HepG2 (cell line): Measurements from ENCODE around the gene CAPRIN2.

Source experiments
- CEBPB ChIP-seq: IDR thresholded peaks from 2 replicates; pipeline ENCODE4 v1.6.1; 2011; ENCODE audit warnings: low read depth, low read length, improper control_type of control experiment, borderline replicate concordance
- ELF1 ChIP-seq: sonication (generic); formaldehyde crosslinking; IDR thresholded peaks from 2 replicates; pipeline ENCODE4 v1.4.0; 2020; ENCODE audit warnings: missing genetic modification reagents
- EP300 ChIP-seq, 3 experiments: sonication (generic) in 1 of 3; formaldehyde crosslinking in 1 of 3; IDR thresholded peaks; 2 replicates each; pipeline versions ENCODE4 v1.5.1 to v1.6.1; 2011 to 2020; ENCODE audit warnings: low read depth in 2 of 3, low read length in 2 of 3, borderline replicate concordance in 1 of 3, improper control_type of control experiment in 1 of 3, mild to moderate bottlenecking in 1 of 3, missing genetic modification reagents in 1 of 3, moderate library complexity in 1 of 3
- FOXJ3 ChIP-seq: sonication (generic); formaldehyde crosslinking; IDR thresholded peaks from 2 replicates; pipeline ENCODE4 v1.4.0; 2020; ENCODE audit warnings: missing genetic modification reagents, mild to moderate bottlenecking, borderline replicate concordance
- GTF2F1 ChIP-seq: fragments of 150-350 bp; IDR thresholded peaks from 2 replicates; pipeline ENCODE4 v1.6.1; 2014; ENCODE audit warnings: low read length
- KDM4B ChIP-seq: sonication (generic); formaldehyde crosslinking; IDR thresholded peaks from 2 replicates; pipeline ENCODE4 v1.4.0; 2020; ENCODE audit warnings: missing genetic modification reagents
- NFE2L2 ChIP-seq: fragments of 150-350 bp; IDR thresholded peaks from 2 replicates; pipeline ENCODE4 v1.6.1; 2014; ENCODE audit warnings: low read length
- YY1 ChIP-seq: IDR thresholded peaks from 2 replicates; pipeline ENCODE4 v1.6.1; 2011; ENCODE audit warnings: low read length, low read depth, moderate library complexity, mild to moderate bottlenecking; ENCODE audit not compliant: insufficient read depth, insufficient replicate concordance
- ZNF749 ChIP-seq: sonication (generic); formaldehyde crosslinking; IDR thresholded peaks from 2 replicates; pipeline ENCODE4 v1.8.0; 2022; ENCODE audit warnings: mild to moderate bottlenecking, missing genetic modification reagents, moderate library complexity, borderline replicate concordance
- TF ChIP-seq, protein P1 (sequence below): sonication (generic); formaldehyde crosslinking; conservative IDR thresholded peaks from 2 replicates; pipeline ENCODE4 v1.4.0; 2020; ENCODE audit warnings: missing genetic modification reagents
- TF ChIP-seq, protein P2 (sequence below): sonication (generic); formaldehyde crosslinking; IDR thresholded peaks from 2 replicates; pipeline ENCODE4 v1.5.0; 2020; ENCODE audit warnings: mild to moderate bottlenecking, missing genetic modification reagents, borderline replicate concordance
- TF ChIP-seq, protein P3 (sequence below): sonication (generic); formaldehyde crosslinking; IDR thresholded peaks from 2 replicates; pipeline ENCODE4 v1.5.0; 2020; ENCODE audit warnings: mild to moderate bottlenecking, missing genetic modification reagents, moderate library complexity

- TF ChIP-seq GTF2F1 (no peak), FOXJ3 (no peak), CEBPB (no peak), ELF1 (CRISPR knock-in tag) (no peak), EP300 (IDR thresholded peaks at IDR 0.05; ENCODE audit: low read depth in 2 of 2, low read length in 2 of 2) (no peak), EP300 (CRISPR knock-in tag; IDR thresholded peaks at IDR 0.05; ENCODE audit: borderline replicate concordance) (no peak), NFE2L2 (no peak), KDM4B (no peak), YY1 (no peak), ZNF749 (CRISPR knock-in tag) (no peak)
- TF ChIP-seq, protein P1, sequence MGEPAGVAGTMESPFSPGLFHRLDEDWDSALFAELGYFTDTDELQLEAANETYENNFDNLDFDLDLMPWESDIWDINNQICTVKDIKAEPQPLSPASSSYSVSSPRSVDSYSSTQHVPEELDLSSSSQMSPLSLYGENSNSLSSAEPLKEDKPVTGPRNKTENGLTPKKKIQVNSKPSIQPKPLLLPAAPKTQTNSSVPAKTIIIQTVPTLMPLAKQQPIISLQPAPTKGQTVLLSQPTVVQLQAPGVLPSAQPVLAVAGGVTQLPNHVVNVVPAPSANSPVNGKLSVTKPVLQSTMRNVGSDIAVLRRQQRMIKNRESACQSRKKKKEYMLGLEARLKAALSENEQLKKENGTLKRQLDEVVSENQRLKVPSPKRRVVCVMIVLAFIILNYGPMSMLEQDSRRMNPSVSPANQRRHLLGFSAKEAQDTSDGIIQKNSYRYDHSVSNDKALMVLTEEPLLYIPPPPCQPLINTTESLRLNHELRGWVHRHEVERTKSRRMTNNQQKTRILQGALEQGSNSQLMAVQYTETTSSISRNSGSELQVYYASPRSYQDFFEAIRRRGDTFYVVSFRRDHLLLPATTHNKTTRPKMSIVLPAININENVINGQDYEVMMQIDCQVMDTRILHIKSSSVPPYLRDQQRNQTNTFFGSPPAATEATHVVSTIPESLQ (CRISPR knock-in tag): no peak
- TF ChIP-seq, protein P2, sequence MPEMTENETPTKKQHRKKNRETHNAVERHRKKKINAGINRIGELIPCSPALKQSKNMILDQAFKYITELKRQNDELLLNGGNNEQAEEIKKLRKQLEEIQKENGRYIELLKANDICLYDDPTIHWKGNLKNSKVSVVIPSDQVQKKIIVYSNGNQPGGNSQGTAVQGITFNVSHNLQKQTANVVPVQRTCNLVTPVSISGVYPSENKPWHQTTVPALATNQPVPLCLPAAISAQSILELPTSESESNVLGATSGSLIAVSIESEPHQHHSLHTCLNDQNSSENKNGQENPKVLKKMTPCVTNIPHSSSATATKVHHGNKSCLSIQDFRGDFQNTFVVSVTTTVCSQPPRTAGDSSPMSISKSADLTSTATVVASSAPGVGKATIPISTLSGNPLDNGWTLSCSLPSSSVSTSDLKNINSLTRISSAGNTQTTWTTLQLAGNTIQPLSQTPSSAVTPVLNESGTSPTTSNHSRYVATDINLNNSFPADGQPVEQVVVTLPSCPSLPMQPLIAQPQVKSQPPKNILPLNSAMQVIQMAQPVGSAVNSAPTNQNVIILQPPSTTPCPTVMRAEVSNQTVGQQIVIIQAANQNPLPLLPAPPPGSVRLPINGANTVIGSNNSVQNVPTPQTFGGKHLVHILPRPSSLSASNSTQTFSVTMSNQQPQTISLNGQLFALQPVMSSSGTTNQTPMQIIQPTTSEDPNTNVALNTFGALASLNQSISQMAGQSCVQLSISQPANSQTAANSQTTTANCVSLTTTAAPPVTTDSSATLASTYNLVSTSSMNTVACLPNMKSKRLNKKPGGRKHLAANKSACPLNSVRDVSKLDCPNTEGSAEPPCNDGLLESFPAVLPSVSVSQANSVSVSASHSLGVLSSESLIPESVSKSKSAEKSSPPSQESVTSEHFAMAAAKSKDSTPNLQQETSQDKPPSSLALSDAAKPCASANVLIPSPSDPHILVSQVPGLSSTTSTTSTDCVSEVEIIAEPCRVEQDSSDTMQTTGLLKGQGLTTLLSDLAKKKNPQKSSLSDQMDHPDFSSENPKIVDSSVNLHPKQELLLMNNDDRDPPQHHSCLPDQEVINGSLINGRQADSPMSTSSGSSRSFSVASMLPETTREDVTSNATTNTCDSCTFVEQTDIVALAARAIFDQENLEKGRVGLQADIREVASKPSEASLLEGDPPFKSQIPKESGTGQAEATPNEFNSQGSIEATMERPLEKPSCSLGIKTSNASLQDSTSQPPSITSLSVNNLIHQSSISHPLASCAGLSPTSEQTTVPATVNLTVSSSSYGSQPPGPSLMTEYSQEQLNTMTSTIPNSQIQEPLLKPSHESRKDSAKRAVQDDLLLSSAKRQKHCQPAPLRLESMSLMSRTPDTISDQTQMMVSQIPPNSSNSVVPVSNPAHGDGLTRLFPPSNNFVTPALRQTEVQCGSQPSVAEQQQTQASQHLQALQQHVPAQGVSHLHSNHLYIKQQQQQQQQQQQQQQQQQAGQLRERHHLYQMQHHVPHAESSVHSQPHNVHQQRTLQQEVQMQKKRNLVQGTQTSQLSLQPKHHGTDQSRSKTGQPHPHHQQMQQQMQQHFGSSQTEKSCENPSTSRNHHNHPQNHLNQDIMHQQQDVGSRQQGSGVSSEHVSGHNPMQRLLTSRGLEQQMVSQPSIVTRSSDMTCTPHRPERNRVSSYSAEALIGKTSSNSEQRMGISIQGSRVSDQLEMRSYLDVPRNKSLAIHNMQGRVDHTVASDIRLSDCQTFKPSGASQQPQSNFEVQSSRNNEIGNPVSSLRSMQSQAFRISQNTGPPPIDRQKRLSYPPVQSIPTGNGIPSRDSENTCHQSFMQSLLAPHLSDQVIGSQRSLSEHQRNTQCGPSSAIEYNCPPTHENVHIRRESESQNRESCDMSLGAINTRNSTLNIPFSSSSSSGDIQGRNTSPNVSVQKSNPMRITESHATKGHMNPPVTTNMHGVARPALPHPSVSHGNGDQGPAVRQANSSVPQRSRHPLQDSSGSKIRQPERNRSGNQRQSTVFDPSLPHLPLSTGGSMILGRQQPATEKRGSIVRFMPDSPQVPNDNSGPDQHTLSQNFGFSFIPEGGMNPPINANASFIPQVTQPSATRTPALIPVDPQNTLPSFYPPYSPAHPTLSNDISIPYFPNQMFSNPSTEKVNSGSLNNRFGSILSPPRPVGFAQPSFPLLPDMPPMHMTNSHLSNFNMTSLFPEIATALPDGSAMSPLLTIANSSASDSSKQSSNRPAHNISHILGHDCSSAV (CRISPR knock-in tag): no peak
- TF ChIP-seq, protein P3, sequence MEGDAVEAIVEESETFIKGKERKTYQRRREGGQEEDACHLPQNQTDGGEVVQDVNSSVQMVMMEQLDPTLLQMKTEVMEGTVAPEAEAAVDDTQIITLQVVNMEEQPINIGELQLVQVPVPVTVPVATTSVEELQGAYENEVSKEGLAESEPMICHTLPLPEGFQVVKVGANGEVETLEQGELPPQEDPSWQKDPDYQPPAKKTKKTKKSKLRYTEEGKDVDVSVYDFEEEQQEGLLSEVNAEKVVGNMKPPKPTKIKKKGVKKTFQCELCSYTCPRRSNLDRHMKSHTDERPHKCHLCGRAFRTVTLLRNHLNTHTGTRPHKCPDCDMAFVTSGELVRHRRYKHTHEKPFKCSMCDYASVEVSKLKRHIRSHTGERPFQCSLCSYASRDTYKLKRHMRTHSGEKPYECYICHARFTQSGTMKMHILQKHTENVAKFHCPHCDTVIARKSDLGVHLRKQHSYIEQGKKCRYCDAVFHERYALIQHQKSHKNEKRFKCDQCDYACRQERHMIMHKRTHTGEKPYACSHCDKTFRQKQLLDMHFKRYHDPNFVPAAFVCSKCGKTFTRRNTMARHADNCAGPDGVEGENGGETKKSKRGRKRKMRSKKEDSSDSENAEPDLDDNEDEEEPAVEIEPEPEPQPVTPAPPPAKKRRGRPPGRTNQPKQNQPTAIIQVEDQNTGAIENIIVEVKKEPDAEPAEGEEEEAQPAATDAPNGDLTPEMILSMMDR (CRISPR knock-in tag): no peak
Observed at GRCh38 chr12:30744321-30744720, 10.4 kb downstream of the CAPRIN2 start.
